Neural progenitor cell (in vitro differentiated cells): ENCODE results near the gene CDC42EP5. TPM values are rescaled to one million over a fixed set of nuclear protein-coding genes. Genes with fewer than 3 reads are reported as not detected.
"Not testable (repeated sequence)": the region's sequence is repeated elsewhere in the genome, so short reads cannot be mapped to it uniquely, and the experiment has no call there.

Experiments
- DNase-seq: peaks from one replicate; pipeline ENCODE4 v3.0.0-alpha.2; 2016; ENCODE audit warnings: low spot score
- H2AFZ ChIP-seq: fragments of 200-600 bp; sonication (generic); replicated peaks from 2 replicates; pipeline ENCODE4 v1.6.1; 2016; ENCODE audit warnings: antibody characterized with exemption
- H3F3A ChIP-seq: fragments of 200-600 bp; sonication (generic); 2 replicates; pipeline ENCODE4 v1.6.1; 2016; ENCODE audit warnings: antibody characterized with exemption, low read depth
- H3K27ac ChIP-seq: fragments of 200-600 bp; sonication (generic); 2 replicates; pipeline ENCODE4 v1.5.1; 2016; ENCODE audit warnings: mild to moderate bottlenecking
- H3K27me3 ChIP-seq: fragments of 200-600 bp; sonication (generic); 2 replicates; pipeline ENCODE4 v1.6.1; 2016; ENCODE audit warnings: mild to moderate bottlenecking, moderate library complexity
- H3K36me3 ChIP-seq: fragments of 200-600 bp; sonication (generic); 2 replicates; pipeline ENCODE4 v1.5.1; 2016
- H3K4me1 ChIP-seq: fragments of 200-600 bp; sonication (generic); 2 replicates; pipeline ENCODE4 v1.6.1; 2016; ENCODE audit warnings: mixed run types
- H3K4me2 ChIP-seq: fragments of 200-600 bp; sonication (generic); 2 replicates; pipeline ENCODE4 v1.6.1; 2016
- H3K4me3 ChIP-seq: fragments of 200-600 bp; sonication (generic); 2 replicates; pipeline ENCODE4 v1.5.1; 2016
- H3K79me2 ChIP-seq: fragments of 200-600 bp; sonication (generic); 2 replicates; pipeline ENCODE4 v1.6.1; 2016; ENCODE audit warnings: low read depth
- H3K9ac ChIP-seq: fragments of 200-600 bp; sonication (generic); 2 replicates; pipeline ENCODE4 v1.6.1; 2016
- H3K9me3 ChIP-seq: fragments of 200-600 bp; sonication (generic); 2 replicates; pipeline ENCODE4 v1.5.1; 2016; ENCODE audit warnings: low read depth
- H4K20me1 ChIP-seq: fragments of 200-600 bp; sonication (generic); 2 replicates; pipeline ENCODE4 v1.6.1; 2016; ENCODE audit warnings: low read depth
- H3K27ac Mint-ChIP-seq: 3 replicates; pipeline ENCODE4 v1.8.0; 2021; ENCODE audit warnings: mixed read lengths
- H3K27me3 Mint-ChIP-seq: 2 replicates; pipeline ENCODE4 v1.8.0; 2022; ENCODE audit warnings: low read depth, mild to moderate bottlenecking, inconsistent platforms, moderate library complexity, mixed read lengths; ENCODE audit not compliant: insufficient read depth
- H3K36me3 Mint-ChIP-seq: 3 replicates; pipeline ENCODE4 v1.8.0; 2021; ENCODE audit warnings: mixed read lengths
- H3K4me1 Mint-ChIP-seq: 3 replicates; pipeline ENCODE4 v1.8.0; 2021; ENCODE audit warnings: mixed read lengths
- H3K4me3 Mint-ChIP-seq: 3 replicates; pipeline ENCODE4 v1.8.0; 2021; ENCODE audit warnings: mild to moderate bottlenecking, moderate library complexity, mixed read lengths
- H3K9me3 Mint-ChIP-seq: 3 replicates; pipeline ENCODE4 v1.8.0; 2020; ENCODE audit warnings: mixed read lengths
- CTCF ChIP-seq: fragments of 200-600 bp; sonication (generic); IDR thresholded peaks from 2 replicates; pipeline ENCODE4 v1.5.1; 2017; ENCODE audit warnings: antibody characterized with exemption, mild to moderate bottlenecking
- EZH2 ChIP-seq: fragments of 200-600 bp; sonication (generic); IDR thresholded peaks from 2 replicates; pipeline ENCODE4 v1.6.1; 2017; ENCODE audit warnings: antibody characterized with exemption, mild to moderate bottlenecking, moderate library complexity
- EZH2phosphoT487 ChIP-seq: fragments of 200-600 bp; sonication (generic); IDR thresholded peaks from 2 replicates; pipeline ENCODE4 v1.6.1; 2017; ENCODE audit warnings: antibody characterized with exemption
- total RNA-seq: library from RNA; depleted of rRNA; stranded (reverse); fragments of >200 nt; gene quantifications from 2 replicates; pipeline ENCODE4 v1.2.3, GENCODE V29; 2015; ENCODE audit warnings: low replicate concordance

Gene CDC42EP5
- total RNA-seq, 1 donor from 2014 or later = not detected

DNA sequence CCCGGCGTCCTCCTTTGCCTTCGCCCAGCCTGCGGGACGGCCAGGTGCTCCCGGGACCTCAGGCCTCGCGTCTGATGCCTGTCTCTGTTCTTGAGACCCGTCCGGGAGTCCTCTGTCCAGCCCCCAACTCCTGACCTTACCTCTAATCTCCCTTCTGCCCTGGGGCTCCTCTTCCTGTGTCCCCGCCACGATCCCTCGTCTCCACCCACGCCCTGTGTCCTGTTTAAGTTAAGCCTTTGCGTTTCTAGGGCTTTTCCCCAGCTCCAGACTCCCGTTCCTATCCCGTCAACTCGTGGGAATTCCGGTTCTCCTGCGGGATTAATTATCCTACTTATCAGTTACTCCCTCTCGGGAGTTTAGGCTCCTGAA is 23.4 kb downstream of the CDC42EP5 start:
- H3K9me3 Mint-ChIP-seq = no peaks in the 10 kb centered on the region
- Histone ChIP-seq H3K4me2 (peak overlapping the region; percentile 98), H3K9me3 (no peaks in the 10 kb centered on the region), H3K4me3 (peak overlapping the region; percentile 74), H3K36me3 (no peaks in the 10 kb centered on the region), H3K79me2 (peaks cover 73% of the 10 kb centered on the region), H3K27me3 (no peaks in the 10 kb centered on the region), H2AFZ (no peak overlapping the region), H3K27ac (no peak overlapping the region), H3F3A (no peaks in the 10 kb centered on the region), H3K4me1 (no peaks in the 10 kb centered on the region), H3K9ac (peak overlapping the region; percentile 73), H4K20me1 (peaks cover 61% of the 10 kb centered on the region)
- peaks cover 21% of the 10 kb centered on the region for H3K36me3 Mint-ChIP-seq
- peaks cover 33% of the 10 kb centered on the region for H3K4me1 Mint-ChIP-seq
- no peak for DNase-seq
- peak overlapping the region; percentile 80 for H3K27ac Mint-ChIP-seq
- peak overlapping the region; percentile 97 for H3K4me3 Mint-ChIP-seq
- TF ChIP-seq CTCF (no peak), EZH2 (no peak), EZH2phosphoT487 (no peak)
- peaks cover 7% of the 10 kb centered on the region for H3K27me3 Mint-ChIP-seq

DNA sequence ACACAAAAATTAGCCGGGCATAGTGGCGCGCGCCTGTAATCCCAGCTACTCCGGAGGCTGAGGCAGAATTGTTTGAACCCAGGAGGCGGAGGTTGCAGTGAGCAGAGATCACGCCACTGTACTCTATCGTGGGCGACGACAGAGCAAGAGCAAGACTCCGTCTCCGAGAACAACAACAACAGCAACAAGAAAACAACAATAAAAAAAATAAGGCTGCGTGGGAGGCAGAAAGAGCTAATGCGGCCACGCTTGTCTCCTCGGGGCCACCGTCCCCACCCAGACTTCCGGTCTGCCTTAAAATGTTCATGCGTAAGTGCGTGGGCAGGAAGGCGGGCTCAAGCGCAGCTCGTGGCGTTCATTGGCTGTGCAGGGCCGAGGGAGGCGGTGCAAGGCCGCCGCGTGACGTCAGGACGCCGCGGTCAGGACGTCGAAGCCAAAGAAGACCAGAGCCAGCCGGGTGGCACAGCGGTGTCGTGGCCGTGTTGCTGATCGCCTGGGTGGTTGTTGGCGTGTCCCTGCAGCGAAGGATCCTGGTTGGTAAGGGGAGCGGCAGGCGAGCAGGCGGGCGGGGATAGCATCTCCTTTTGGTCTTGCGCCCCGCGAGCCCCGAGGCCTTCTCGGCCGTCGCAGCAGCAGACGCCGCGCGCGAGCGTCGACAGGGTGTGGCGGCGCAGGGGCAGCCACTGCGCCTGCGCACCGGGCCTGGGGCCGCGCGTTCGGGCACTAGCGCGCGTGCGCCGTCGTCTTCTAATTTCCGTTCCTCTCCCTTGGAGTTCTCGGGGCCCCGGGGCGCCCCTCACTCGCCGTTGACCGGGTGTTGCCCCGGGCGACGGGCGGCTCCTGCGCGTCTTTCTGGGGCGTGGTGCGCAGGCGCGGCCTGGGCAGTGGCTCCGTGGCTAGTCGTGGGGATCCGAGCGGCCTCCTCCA is 24.1 kb downstream of the CDC42EP5 start, which contains the start of gene LENG8:
Gene LENG8 (plus strand): TSS at position 426 of the 927 bp plus-strand sequence. CDS start 2,146 bp downstream, outside the sequence.
- no peaks in the 10 kb centered on the region for H3K27me3 ChIP-seq
- peak within 1 kb of the TSS; percentile 73 for H3K9ac ChIP-seq
- H3K27ac Mint-ChIP-seq = peak within 1 kb of the TSS; percentile 98
- H3K27ac ChIP-seq = no peak within 1 kb of the TSS
- TF ChIP-seq EZH2phosphoT487 = no peak
- no peak for TF ChIP-seq EZH2
- TF ChIP-seq CTCF = no peak
- DNase-seq = peak; percentile 96
- peaks cover 55% of the 10 kb centered on the region for H4K20me1 ChIP-seq
- peak within 1 kb of the TSS; percentile 74 for H3K4me3 ChIP-seq
- H3K4me3 Mint-ChIP-seq = peak within 1 kb of the TSS; percentile 97
- H3K4me1 Mint-ChIP-seq = peaks cover 33% of the 10 kb centered on the region
- no peaks in the 10 kb centered on the region for H3K9me3 ChIP-seq
- peaks cover 23% of the 10 kb centered on the region for H3K36me3 Mint-ChIP-seq
- peaks cover 8% of the 10 kb centered on the region for H3K27me3 Mint-ChIP-seq
- no peaks in the 10 kb centered on the region for H3F3A ChIP-seq
- peak within 1 kb of the TSS; percentile 98 for H3K4me2 ChIP-seq
- H3K9me3 Mint-ChIP-seq = no peaks in the 10 kb centered on the region
- H3K79me2 ChIP-seq = peaks cover 73% of the 10 kb centered on the region
- peak within 1 kb of the TSS; percentile 80 for H2AFZ ChIP-seq
- H3K4me1 ChIP-seq = no peaks in the 10 kb centered on the region
- H3K36me3 ChIP-seq = no peaks in the 10 kb centered on the region

DNA sequence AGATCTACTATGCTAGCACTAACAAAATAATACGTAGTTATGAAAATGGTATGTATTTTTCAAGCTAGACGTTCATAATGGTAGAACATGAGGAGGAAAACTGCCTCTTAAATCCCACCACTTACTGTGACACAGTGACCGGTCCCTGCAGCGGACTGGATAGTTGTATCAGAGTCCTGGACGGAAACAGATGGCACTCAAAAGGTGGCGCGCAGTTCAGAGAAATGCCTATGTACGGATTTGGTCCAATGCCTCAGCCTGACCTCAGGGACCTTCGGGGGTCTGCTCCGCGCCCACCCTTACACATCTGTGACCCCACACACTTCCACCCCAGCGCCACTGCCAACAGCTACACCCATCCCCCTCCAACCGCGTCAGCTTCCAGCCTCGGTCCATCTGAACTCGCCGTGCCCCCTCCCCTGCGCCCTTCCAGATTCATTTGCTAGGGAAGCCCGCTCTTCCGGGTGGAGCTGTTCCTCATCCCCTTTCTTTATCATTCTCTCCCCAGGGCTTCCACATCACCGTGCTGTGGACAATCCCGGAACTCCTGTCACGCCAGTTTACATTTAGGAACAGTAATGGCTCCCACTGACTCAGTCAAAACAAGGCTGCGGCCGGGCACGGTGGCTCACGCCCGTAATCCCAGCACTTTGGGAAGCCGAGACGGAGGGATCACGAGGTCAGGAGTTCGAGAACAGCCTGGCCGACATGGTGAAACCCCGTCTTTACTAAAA is 24.9 kb downstream of the CDC42EP5 start:
- H3K27me3 ChIP-seq = no peaks in the 10 kb centered on the region
- no peaks in the 10 kb centered on the region for H3K9me3 ChIP-seq

GRCh38 chr19:54446349-54446748 is 26.7 kb downstream of the CDC42EP5 start:
- peaks cover 33% of the 10 kb centered on the region for H3K4me1 Mint-ChIP-seq
- H3K4me1 ChIP-seq, H3K9ac ChIP-seq, H3K27ac ChIP-seq, H3K9me3 ChIP-seq, DNase-seq, H3K4me2 ChIP-seq, H3K27ac Mint-ChIP-seq, H3K27me3 Mint-ChIP-seq, H3K4me3 Mint-ChIP-seq, H3F3A ChIP-seq, H3K4me3 ChIP-seq, H3K36me3 ChIP-seq, H3K27me3 ChIP-seq, H2AFZ ChIP-seq, H3K9me3 Mint-ChIP-seq: not testable (repeated sequence)
- peaks cover 17% of the 10 kb centered on the region for H3K36me3 Mint-ChIP-seq
- peaks cover 32% of the 10 kb centered on the region for H4K20me1 ChIP-seq
- peaks cover 51% of the 10 kb centered on the region for H3K79me2 ChIP-seq

More for the DNA sequence above, 24.9 kb downstream of the CDC42EP5 start:
- H3K27ac Mint-ChIP-seq = peak overlapping the region; percentile 94
- peaks cover 10% of the 10 kb centered on the region for H3K27me3 Mint-ChIP-seq
- H3K4me3 Mint-ChIP-seq = peak overlapping the region; percentile 97
- TF ChIP-seq EZH2 (no peak), CTCF (no peak), EZH2phosphoT487 (no peak)
- H4K20me1 ChIP-seq = peaks cover 49% of the 10 kb centered on the region
- no peaks in the 10 kb centered on the region for H3K4me1 ChIP-seq
- peak overlapping the region; percentile 74 for H3K4me3 ChIP-seq
- peaks cover 33% of the 10 kb centered on the region for H3K4me1 Mint-ChIP-seq
- peak overlapping the region; percentile 80 for H2AFZ ChIP-seq
- peak overlapping the region; percentile 16 for H3K9ac ChIP-seq
- H3K27ac ChIP-seq = no peak overlapping the region
- no peaks in the 10 kb centered on the region for H3F3A ChIP-seq
- H3K79me2 ChIP-seq = peaks cover 68% of the 10 kb centered on the region
- DNase-seq = peak; percentile 75
- no peaks in the 10 kb centered on the region for H3K9me3 Mint-ChIP-seq
- no peaks in the 10 kb centered on the region for H3K36me3 ChIP-seq
- H3K4me2 ChIP-seq = peak overlapping the region; percentile 98
- peaks cover 23% of the 10 kb centered on the region for H3K36me3 Mint-ChIP-seq
